Naive thymus-derived CD8-positive, alpha-beta T cell (primary cell): ENCODE data around the gene LRRC75B. TPM values are rescaled to one million over a fixed set of nuclear protein-coding genes. Genes with fewer than 3 reads are reported as not detected.
"Not testable (repeated sequence)": the region's sequence is repeated elsewhere in the genome, so short reads cannot be mapped to it uniquely, and the experiment has no call there.

Experiments used
- ATAC-seq, 2 donors: fragments of 150-1000 bp; cut with Tn5 transposase in 1 of 2; sonication (Bioruptor Pico), chemical (Tn5 transposase) in 1 of 2; 1 replicate in 1 of 2; 2 replicates in 1 of 2; pipeline ENCODE4 v1.10.0; 2021; ENCODE audit warnings: mild to moderate bottlenecking in 2 of 2, moderate library complexity in 2 of 2
- POLR2A ChIA-PET: fragments of 350-600 bp; sonication (Branson Sonifier 250); formaldehyde crosslinking; loops from one replicate; lab custom pipeline; 2021; ENCODE audit warnings: antibody characterized with exemption; lab: Charles Lee
- DNase-seq, 10 donors: peaks; one replicate each; pipeline versions ENCODE4 v3.0.0 to v3.0.0-alpha.2; 2020 to 2022
- H3K27ac Mint-ChIP-seq, 10 donors: one replicate each; pipeline ENCODE4 v1.8.0; 2020 to 2022; ENCODE audit warnings: mild to moderate bottlenecking in 10 of 10, mixed read lengths in 10 of 10, moderate library complexity in 4 of 10, inconsistent platforms in 1 of 10
- H3K27me3 Mint-ChIP-seq, 5 donors: one replicate each; pipeline ENCODE4 v1.8.0; 2021 to 2022; ENCODE audit warnings: mixed read lengths in 5 of 5
- H3K36me3 Mint-ChIP-seq, 3 donors: one replicate each; pipeline ENCODE4 v1.8.0; 2020 to 2022; ENCODE audit warnings: mixed read lengths in 3 of 3, mild to moderate bottlenecking in 2 of 3, inconsistent platforms in 1 of 3
- H3K4me1 Mint-ChIP-seq, 4 donors: one replicate each; pipeline ENCODE4 v1.8.0; 2021 to 2022; ENCODE audit warnings: mixed read lengths in 4 of 4
- H3K4me3 Mint-ChIP-seq, 10 donors: one replicate each; pipeline ENCODE4 v1.8.0; 2020 to 2022; ENCODE audit warnings: mild to moderate bottlenecking in 10 of 10, mixed read lengths in 10 of 10, moderate library complexity in 6 of 10, inconsistent platforms in 1 of 10
- H3K9me3 Mint-ChIP-seq, 9 donors: one replicate each; pipeline ENCODE4 v1.8.0; 2020 to 2022; ENCODE audit warnings: mixed read lengths in 9 of 9, mild to moderate bottlenecking in 3 of 9, inconsistent platforms in 1 of 9, moderate library complexity in 1 of 9
- polyA plus RNA-seq, 3 donors: library from polyadenylated mRNA; unstranded; fragments of 300-500 nt; fragmentation: Illumina TruSeq; gene quantifications; one replicate each; pipeline ENCODE4 v1.2.3, GENCODE V29; 2021
- total RNA-seq, 8 experiments: library from RNA in 2 of 8; stranded (reverse) in 2 of 8; gene quantifications; one replicate each; pipeline ENCODE4 v1.2.3 and lab custom pipeline; 2021 to 2026

Gene LRRC75B
- total and polyA plus RNA-seq, 5 experiments from 2014 or later = 0.15 to 0.16 TPM; not detected in 3

DNA sequence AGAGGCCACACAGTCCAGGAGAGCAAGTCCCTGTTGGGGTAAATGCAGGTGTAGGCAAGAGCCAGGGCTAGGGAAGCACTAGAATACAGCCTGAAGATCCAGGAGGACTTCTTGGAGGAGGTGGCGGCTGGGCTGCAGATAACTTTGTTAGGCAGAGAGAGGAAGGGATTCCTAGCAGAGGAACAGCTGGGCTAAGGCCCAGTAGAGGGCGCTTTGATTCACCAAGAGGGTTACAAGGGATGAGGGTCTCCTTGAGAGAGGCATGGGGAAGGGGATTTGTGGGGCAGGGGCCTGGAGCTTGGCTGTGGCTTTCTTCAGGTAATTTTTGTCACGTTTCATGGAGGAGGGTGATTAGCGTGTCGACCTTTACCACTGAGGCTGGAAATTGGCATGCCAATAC, 28.4 kb upstream of the LRRC75B start:
- DNase-seq, ATAC-seq, POLR2A ChIA-PET, H3K36me3 Mint-ChIP-seq, H3K27me3 Mint-ChIP-seq, H3K9me3 Mint-ChIP-seq, H3K4me3 Mint-ChIP-seq: not testable (repeated sequence)
- Mint-ChIP-seq H3K27ac (peak overlapping the region in 1 of 10 donors; percentile 43), H3K4me1 (peaks cover 0 to 13% (median 7%) of the 10 kb centered on the region in 4 donors)

DNA sequence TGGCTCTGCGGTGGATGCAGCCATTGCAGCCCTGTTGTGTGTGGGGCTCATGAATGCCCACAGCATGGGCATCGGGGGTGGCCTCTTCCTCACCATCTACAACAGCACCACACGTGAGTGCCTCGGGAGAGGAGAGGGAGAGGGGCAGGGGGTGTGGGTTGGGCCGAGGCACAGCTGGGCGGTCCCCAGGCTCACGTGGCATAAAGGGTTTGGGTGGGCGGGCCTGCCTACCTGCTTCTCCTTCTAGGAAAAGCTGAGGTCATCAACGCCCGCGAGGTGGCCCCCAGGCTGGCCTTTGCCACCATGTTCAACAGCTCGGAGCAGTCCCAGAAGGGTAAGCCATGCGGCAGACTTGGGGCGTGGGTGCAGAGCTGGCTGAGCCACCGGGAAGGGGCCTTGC, 21.9 kb upstream of the LRRC75B start:
- ATAC-seq, H3K27ac Mint-ChIP-seq, H3K4me3 Mint-ChIP-seq, H3K4me1 Mint-ChIP-seq, H3K9me3 Mint-ChIP-seq, H3K27me3 Mint-ChIP-seq, DNase-seq, H3K36me3 Mint-ChIP-seq, POLR2A ChIA-PET: not testable (repeated sequence)

DNA sequence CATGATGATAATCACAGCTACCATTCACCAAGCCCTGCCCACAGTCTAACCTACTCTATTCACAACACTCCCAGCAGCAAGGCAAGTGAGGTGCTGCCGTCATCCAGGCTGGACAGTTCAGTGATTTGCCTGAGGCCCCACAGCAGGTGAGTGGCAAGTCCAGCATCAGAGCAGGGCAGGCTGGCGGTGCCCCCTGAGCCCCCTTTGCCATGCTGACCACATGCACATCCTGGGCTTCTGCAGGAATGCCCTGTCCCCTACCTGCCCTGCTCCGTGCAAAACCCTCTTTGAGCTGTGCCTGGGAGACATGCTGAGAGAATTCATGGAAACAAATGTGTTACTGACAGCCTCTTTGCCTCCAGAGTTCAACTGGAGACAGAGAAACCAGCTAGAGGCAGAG, 17.0 kb upstream of the LRRC75B start:
- H3K27ac Mint-ChIP-seq, H3K27me3 Mint-ChIP-seq, H3K4me1 Mint-ChIP-seq, ATAC-seq, H3K4me3 Mint-ChIP-seq, H3K9me3 Mint-ChIP-seq, DNase-seq, POLR2A ChIA-PET, H3K36me3 Mint-ChIP-seq: not testable (repeated sequence)

DNA sequence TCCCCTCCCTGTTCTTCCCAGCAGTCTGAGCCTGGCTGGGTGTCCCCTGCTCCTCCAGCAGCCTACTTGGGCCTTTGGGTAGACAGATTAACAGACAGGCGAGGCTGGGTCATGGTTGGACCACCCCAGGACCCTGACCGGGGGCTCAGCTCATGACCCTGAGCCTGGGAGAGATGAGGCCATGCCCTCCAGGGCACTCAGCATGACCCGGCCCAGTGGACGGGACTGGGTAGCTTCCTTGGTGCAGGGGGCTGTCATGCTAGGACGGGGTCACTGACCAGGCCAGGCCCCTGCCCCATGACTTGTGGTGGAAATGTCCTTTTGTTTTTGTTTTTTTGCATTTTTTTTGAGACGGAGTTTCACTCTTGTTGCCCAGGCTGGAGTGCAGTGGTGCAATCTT, 15.5 kb upstream of the LRRC75B start:
- peaks cover 9 to 19% (median 18%) of the 10 kb centered on the region in 4 donors for H3K4me1 Mint-ChIP-seq
- H3K36me3 Mint-ChIP-seq, H3K4me3 Mint-ChIP-seq, ATAC-seq, DNase-seq, POLR2A ChIA-PET, H3K9me3 Mint-ChIP-seq, H3K27me3 Mint-ChIP-seq, H3K27ac Mint-ChIP-seq: not testable (repeated sequence)

GRCh38 chr22:24607429-24607983, 14.6 kb upstream of the LRRC75B start:
- Mint-ChIP-seq H3K27ac (peak overlapping the region in 4 of 10 donors; percentile 65 to 92 (median 84)), H3K4me3 (peak overlapping the region in 6 of 10 donors; percentile 26 to 80 (median 68)), H3K4me1 (peaks cover 10 to 22% (median 21%) of the 10 kb centered on the region in 4 donors)
- ATAC-seq (peak in 1 of 2 donors; percentile 31), DNase-seq (peak in 1 of 10 donors; percentile 15)
- POLR2A ChIA-PET, H3K27me3 Mint-ChIP-seq, H3K36me3 Mint-ChIP-seq, H3K9me3 Mint-ChIP-seq: not testable (repeated sequence)

DNA sequence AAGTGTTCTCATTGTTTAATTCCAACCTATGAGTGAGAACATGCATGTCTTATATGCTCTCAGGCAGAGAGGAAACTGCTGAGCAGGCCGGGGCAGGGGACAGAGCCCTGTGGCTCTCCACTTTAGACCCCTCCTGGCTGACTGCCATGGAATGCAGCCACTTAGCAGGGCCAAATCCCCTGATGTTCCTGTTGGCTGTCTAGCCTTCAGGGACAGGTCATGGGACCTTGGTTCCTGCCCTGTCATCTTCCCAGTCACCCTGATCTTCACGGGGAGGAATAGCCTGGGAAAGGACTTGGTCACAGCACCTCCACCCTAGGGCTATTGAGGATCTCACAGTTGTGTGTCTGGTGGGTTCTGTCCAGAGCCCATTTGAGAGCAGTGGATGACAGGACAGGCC, 13.5 kb upstream of the LRRC75B start:
- H3K27me3 Mint-ChIP-seq, POLR2A ChIA-PET, H3K27ac Mint-ChIP-seq, H3K4me3 Mint-ChIP-seq, H3K36me3 Mint-ChIP-seq, ATAC-seq, DNase-seq, H3K9me3 Mint-ChIP-seq: not testable (repeated sequence)
- H3K4me1 Mint-ChIP-seq = peaks cover 10 to 28% (median 23%) of the 10 kb centered on the region in 4 donors

- peaks cover 10 to 34% (median 26%) of the 10 kb centered on the region in 4 donors for H3K4me1 Mint-ChIP-seq
- DNase-seq (peak in 2 of 10 donors; percentile 13 to 19), ATAC-seq (peak; percentile 66 to 78)
- H3K36me3 Mint-ChIP-seq, H3K9me3 Mint-ChIP-seq, H3K27me3 Mint-ChIP-seq, POLR2A ChIA-PET: not testable (repeated sequence)
- H3K27ac Mint-ChIP-seq = peak overlapping the region in 8 of 10 donors; percentile 5 to 83 (median 54)
- peak overlapping the region; percentile 37 to 82 (median 69) for H3K4me3 Mint-ChIP-seq
Observed at GRCh38 chr22:24603770-24604629, 11.1 kb upstream of the LRRC75B start.

GRCh38 chr22:24602847-24603769, 10.2 kb upstream of the LRRC75B start, which contains the start of gene GGT1:
GGT1 (plus strand) TSS chr22:24603193; CDS start chr22:24611082, 7,889 bp downstream.
- H3K36me3 Mint-ChIP-seq, POLR2A ChIA-PET, H3K27me3 Mint-ChIP-seq, DNase-seq, H3K9me3 Mint-ChIP-seq, ATAC-seq: not testable (repeated sequence)
- H3K27ac Mint-ChIP-seq = peak within 1 kb of the TSS in 9 of 10 donors; percentile 5 to 89 (median 65)
- peaks cover 10 to 34% (median 26%) of the 10 kb centered on the region in 4 donors for H3K4me1 Mint-ChIP-seq
- H3K4me3 Mint-ChIP-seq = peak within 1 kb of the TSS; percentile 37 to 82 (median 69)

DNA sequence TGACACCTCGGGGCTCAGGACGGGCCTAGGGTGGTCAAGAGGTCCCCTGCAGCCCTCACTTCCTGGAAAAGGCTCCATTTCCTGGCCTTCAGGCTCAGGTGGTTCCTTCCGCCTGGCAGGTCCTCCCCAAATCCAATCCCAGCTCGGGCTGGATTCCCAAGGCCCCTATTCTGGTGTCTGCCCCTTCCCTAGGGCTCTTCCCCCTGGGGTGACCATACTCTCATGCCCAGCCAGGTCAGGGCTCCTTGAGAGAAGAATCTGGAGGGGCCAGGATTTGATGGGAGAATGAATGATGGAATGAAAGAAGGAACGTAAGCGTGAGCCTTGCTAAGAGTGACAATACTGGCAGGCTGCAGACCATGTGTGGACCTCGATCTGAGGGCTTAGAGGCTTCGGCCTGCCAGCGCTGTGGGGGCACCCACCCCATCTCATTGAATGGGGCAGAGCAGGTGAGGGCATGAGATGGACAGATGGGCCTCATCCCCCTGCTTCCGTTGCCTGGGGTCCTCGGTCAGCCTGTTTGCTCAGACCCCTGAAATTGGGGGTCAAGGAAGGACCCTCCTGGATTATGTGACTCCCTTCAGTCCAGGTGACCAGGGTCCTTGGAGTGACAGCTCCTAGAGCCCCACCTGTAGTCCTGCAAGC, 9.4 kb upstream of the LRRC75B start:
- H3K9me3 Mint-ChIP-seq, H3K27ac Mint-ChIP-seq, H3K27me3 Mint-ChIP-seq, ATAC-seq, DNase-seq, POLR2A ChIA-PET, H3K36me3 Mint-ChIP-seq, H3K4me3 Mint-ChIP-seq: not testable (repeated sequence)
- peaks cover 10 to 29% (median 21%) of the 10 kb centered on the region in 4 donors for H3K4me1 Mint-ChIP-seq

- no peak overlapping the region for H3K4me3 Mint-ChIP-seq
- no peaks in the 10 kb centered on the region for H3K9me3 Mint-ChIP-seq
- no peak overlapping the region for H3K27ac Mint-ChIP-seq
- ATAC-seq (no peak), DNase-seq (no peak)
- H3K4me1 Mint-ChIP-seq = peaks cover 10 to 29% (median 21%) of the 10 kb centered on the region in 4 donors
- POLR2A ChIA-PET = no interaction called here
- no peaks in the 10 kb centered on the region for H3K27me3 Mint-ChIP-seq
- no peaks in the 10 kb centered on the region for H3K36me3 Mint-ChIP-seq
Observed at GRCh38 chr22:24601217-24602104, 8.6 kb upstream of the LRRC75B start.

- H3K36me3 Mint-ChIP-seq, H3K4me3 Mint-ChIP-seq, H3K9me3 Mint-ChIP-seq, DNase-seq, H3K27ac Mint-ChIP-seq, POLR2A ChIA-PET, ATAC-seq, H3K27me3 Mint-ChIP-seq: not testable (repeated sequence)
- peaks cover 10 to 29% (median 21%) of the 10 kb centered on the region in 4 donors for H3K4me1 Mint-ChIP-seq
Observed at GRCh38 chr22:24599958-24600715, 7.3 kb upstream of the LRRC75B start.
